Esophagus (tissue), 2 donors: ENCODE data around the gene CCDC88B. TPM values are rescaled to one million over a fixed set of nuclear protein-coding genes. Genes with fewer than 3 reads are reported as not detected.
"Not testable (repeated sequence)": the region's sequence is repeated elsewhere in the genome, so short reads cannot be mapped to it uniquely, and the experiment has no call there.

Source experiments
- H3K27ac ChIP-seq, 2 donors: one replicate each; pipeline ENCODE4 v1.5.1; 2013; ENCODE audit warnings: low read depth in 2 of 2, mild to moderate bottlenecking in 2 of 2, inconsistent platforms in 1 of 2, low read length in 1 of 2, moderate library complexity in 1 of 2
- H3K27me3 ChIP-seq, 2 donors: one replicate each; pipeline ENCODE4 v1.6.1; 2013; ENCODE audit warnings: low read length in 2 of 2, control low read depth in 1 of 2, mild to moderate bottlenecking in 1 of 2; ENCODE audit not compliant: insufficient read depth in 2 of 2, control insufficient read depth in 1 of 2
- H3K36me3 ChIP-seq, 2 donors: one replicate each; pipeline ENCODE4 v1.6.1; 2013; ENCODE audit warnings: low read length in 1 of 2; ENCODE audit not compliant: control insufficient read depth in 2 of 2, insufficient read depth in 2 of 2
- H3K4me1 ChIP-seq, 2 donors: one replicate each; pipeline ENCODE4 v1.6.1; 2013; ENCODE audit warnings: low read length in 1 of 2; ENCODE audit not compliant: control insufficient read depth in 2 of 2, insufficient read depth in 2 of 2
- H3K4me3 ChIP-seq, 2 donors: one replicate each; pipeline ENCODE4 v1.5.1; 2013; ENCODE audit warnings: low read length in 2 of 2, mild to moderate bottlenecking in 2 of 2, low read depth in 1 of 2, moderate library complexity in 1 of 2
- H3K9me3 ChIP-seq, 2 donors: one replicate each; pipeline ENCODE4 v1.6.1; 2013; ENCODE audit warnings: mild to moderate bottlenecking in 2 of 2, low read depth in 1 of 2, low read length in 1 of 2, moderate library complexity in 1 of 2; ENCODE audit not compliant: control insufficient read depth in 2 of 2, insufficient read depth in 1 of 2
- WGBS, 2 donors: extraction: QIAGEN DNeasy Blood & Tissue Kit; methylation state at CpG; one replicate each; pipeline ENCODE4 v1.1.7; 2013; 5-methylcytosine and 5-hydroxymethylcytosine counted together
- polyA plus RNA-seq, 2 donors: library from polyadenylated mRNA; stranded (reverse); fragments of 200-250 nt; gene quantifications; one replicate each; pipeline ENCODE4 v1.2.3, GENCODE V29; 2013
- donor health status: healthy with polysubstance abuse.
- donor health status: Bipolar disorder and iron deficiency.

Gene CCDC88B
- polyA plus RNA-seq, 2 donors: 11.2 to 33.3 TPM

- 75 to 78% methylated on average over 19 of the region's 19 CpGs for WGBS, 2 donors
These were observed 25.7 kb upstream of the CCDC88B start for GRCh38 chr11:64314146-64314804.

GRCh38 chr11:64314805-64315561 is 25.0 kb upstream of the CCDC88B start:
- Histone ChIP-seq H3K36me3 (peaks cover 0 to 21% of the 10 kb centered on the region in 2 donors), H3K27me3 (no peaks in the 10 kb centered on the region), H3K27ac (no peak overlapping the region), H3K9me3 (no peaks in the 10 kb centered on the region), H3K4me1 (peaks cover 0 to 24% of the 10 kb centered on the region in 2 donors), H3K4me3 (no peak overlapping the region)
- 82 to 85% methylated on average over 24 of the region's 24 CpGs for WGBS, 2 donors

More at GRCh38 chr11:64314146-64314804, 25.7 kb upstream of the CCDC88B start:
- Histone ChIP-seq H3K4me1 (peaks cover 0 to 20% of the 10 kb centered on the region in 2 donors), H3K27me3 (no peaks in the 10 kb centered on the region), H3K4me3 (no peak overlapping the region), H3K9me3 (no peaks in the 10 kb centered on the region), H3K36me3 (peaks cover 0 to 21% of the 10 kb centered on the region in 2 donors), H3K27ac (peak overlapping the region; percentile 36 to 71)

DNA sequence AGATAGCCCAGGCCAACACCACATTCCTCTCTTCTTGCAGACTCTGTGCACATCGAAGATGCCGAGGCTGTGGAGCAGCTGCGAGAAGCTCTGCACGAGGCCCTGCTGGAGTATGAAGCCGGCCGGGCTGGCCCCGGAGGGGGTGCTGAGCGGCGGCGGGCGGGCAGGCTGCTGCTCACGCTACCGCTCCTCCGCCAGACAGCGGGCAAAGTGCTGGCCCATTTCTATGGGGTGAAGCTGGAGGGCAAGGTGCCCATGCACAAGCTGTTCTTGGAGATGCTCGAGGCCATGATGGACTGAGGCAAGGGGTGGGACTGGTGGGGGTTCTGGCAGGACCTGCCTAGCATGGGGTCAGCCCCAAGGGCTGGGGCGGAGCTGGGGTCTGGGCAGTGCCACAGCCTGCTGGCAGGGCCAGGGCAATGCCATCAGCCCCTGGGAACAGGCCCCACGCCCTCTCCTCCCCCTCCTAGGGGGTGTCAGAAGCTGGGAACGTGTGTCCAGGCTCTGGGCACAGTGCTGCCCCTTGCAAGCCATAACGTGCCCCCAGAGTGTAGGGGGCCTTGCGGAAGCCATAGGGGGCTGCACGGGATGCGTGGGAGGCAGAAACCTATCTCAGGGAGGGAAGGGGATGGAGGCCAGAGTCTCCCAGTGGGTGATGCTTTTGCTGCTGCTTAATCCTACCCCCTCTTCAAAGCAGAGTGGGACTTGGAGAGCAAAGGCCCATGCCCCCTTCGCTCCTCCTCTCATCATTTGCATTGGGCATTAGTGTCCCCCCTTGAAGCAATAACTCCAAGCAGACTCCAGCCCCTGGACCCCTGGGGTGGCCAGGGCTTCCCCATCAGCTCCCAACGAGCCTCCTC is 24.1 kb upstream of the CCDC88B start:
- 64 to 75% methylated on average over 21 to 25 of the region's 25 CpGs for WGBS, 2 donors
- H3K4me3 ChIP-seq, H3K9me3 ChIP-seq, H3K27me3 ChIP-seq: not testable (repeated sequence)
- Histone ChIP-seq H3K4me1 (peaks cover 0 to 23% of the 10 kb centered on the region in 2 donors), H3K36me3 (peaks cover 0 to 25% of the 10 kb centered on the region in 2 donors), H3K27ac (peak overlapping the region; percentile 9 to 40)

GRCh38 chr11:64316672-64317324 is 23.2 kb upstream of the CCDC88B start:
- peaks cover 0 to 25% of the 10 kb centered on the region in 2 donors for H3K36me3 ChIP-seq
- H3K27ac ChIP-seq: peak overlapping the region; percentile 84 to 99
- peak overlapping the region; percentile 62 to 76 for H3K4me3 ChIP-seq
- 4 to 5% methylated on average over 29 to 32 of the region's 32 CpGs for WGBS, 2 donors
- no peaks in the 10 kb centered on the region for H3K9me3 ChIP-seq
- no peaks in the 10 kb centered on the region for H3K27me3 ChIP-seq
- H3K4me1 ChIP-seq: peaks cover 0 to 18% of the 10 kb centered on the region in 2 donors

DNA sequence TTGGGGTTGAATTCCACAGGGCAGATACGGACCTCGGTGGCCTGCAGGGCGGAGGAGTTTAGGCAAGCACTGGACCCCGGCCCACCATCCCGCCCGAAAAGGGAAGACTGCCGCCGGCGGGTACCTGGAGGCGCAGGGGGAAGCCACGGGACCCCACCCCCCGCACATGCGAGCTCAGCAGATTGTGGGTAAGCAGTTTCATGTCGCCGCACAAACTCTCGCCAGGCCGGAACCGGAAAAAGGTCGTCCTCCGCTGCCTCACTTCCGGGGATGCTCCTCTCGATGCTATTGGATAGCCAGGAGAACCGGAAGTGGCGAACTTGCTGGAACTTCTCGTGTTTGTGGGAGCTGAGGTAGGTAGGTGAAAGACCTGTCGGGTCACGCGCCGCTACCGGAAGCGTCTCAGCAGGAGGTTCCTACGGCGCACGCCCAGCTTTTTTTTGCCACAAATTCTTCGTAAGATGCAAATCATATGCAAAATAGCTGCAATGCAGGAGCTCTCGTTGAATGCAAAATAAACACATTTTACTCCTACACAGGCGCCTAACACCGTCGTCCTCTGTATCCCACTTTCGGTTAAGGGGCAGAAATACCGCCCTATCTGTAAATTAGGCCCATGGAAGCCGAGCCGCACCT is 22.6 kb upstream of the CCDC88B start, which contains the start of gene TRMT112:
Gene TRMT112, minus strand, starts transcription at position 235 of the 636 bp plus-strand sequence. Its CDS starts 33 bp downstream, at position 202.
- Histone ChIP-seq H3K9me3 (no peaks in the 10 kb centered on the region), H3K27me3 (no peaks in the 10 kb centered on the region), H3K4me1 (peaks cover 0 to 20% of the 10 kb centered on the region in 2 donors), H3K27ac (peak within 1 kb of the TSS; percentile 84 to 99), H3K4me3 (peak within 1 kb of the TSS; percentile 62 to 76), H3K36me3 (peaks cover 0 to 25% of the 10 kb centered on the region in 2 donors)
- WGBS, 2 donors: 0 to 1% methylated on average over 43 of the region's 43 CpGs

DNA sequence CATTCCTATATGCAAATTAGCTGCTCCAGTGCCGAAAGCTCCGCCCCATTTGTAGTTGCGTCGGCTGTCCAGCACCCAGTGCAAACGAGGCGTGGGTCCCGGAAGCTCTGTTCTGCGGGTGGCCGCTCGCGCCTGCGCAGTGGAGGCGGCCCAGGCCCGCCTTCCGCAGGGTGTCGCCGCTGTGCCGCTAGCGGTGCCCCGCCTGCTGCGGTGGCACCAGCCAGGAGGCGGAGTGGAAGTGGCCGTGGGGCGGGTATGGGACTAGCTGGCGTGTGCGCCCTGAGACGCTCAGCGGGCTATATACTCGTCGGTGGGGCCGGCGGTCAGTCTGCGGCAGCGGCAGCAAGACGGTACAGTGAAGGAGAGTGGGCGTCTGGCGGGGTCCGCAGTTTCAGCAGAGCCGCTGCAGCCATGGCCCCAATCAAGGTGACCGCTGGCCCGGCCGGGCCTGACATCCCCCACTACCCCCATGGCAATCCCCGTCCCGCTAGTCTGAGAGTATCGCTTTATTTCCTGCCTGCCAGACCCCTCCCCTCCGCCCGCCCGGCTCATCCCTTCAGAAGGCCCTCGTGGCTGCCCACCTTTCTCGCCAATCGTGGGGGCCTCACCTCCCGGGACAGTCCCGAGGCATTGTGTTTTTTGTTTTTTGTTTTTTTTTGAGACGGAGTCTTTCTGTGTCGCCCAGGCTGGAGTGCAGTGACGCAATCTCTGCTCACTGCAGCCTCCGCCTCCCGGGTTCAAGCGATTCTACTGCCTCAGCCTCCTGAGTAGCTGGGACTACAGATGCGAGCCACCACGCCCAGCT is 21.8 kb upstream of the CCDC88B start, which contains the start of gene PRDX5:
Gene PRDX5, plus strand, starts transcription at position 161 of the 805 bp plus-strand sequence. Its CDS starts 95 bp downstream, at position 256.
- peaks cover 0 to 27% of the 10 kb centered on the region in 2 donors for H3K4me1 ChIP-seq
- no peaks in the 10 kb centered on the region for H3K9me3 ChIP-seq
- peak within 1 kb of the TSS; percentile 62 to 76 for H3K4me3 ChIP-seq
- WGBS, 2 donors: 0% methylated on average over 60 to 61 of the region's 61 CpGs
- H3K27ac ChIP-seq: peak within 1 kb of the TSS; percentile 84 to 99
- no peaks in the 10 kb centered on the region for H3K27me3 ChIP-seq
- H3K36me3 ChIP-seq: peaks cover 0 to 30% of the 10 kb centered on the region in 2 donors

GRCh38 chr11:64318766-64319761 is 20.9 kb upstream of the CCDC88B start:
- no peaks in the 10 kb centered on the region for H3K27me3 ChIP-seq
- H3K9me3 ChIP-seq: no peaks in the 10 kb centered on the region
- H3K4me1 ChIP-seq: peaks cover 0 to 27% of the 10 kb centered on the region in 2 donors
- H3K36me3 ChIP-seq: peaks cover 0 to 30% of the 10 kb centered on the region in 2 donors
- H3K4me3 ChIP-seq: peak overlapping the region; percentile 62 to 72
- 19 to 21% methylated on average over 19 of the region's 19 CpGs for WGBS, 2 donors
- peak overlapping the region; percentile 84 to 99 for H3K27ac ChIP-seq
